PFSK-1 (cell line): ENCODE results near the gene TMTC3.

Experiments
- FOXP2 ChIP-seq: optimal IDR thresholded peaks from 2 replicates; pipeline ENCODE3; 2011; ENCODE audit warnings: borderline replicate concordance, control low read depth, inconsistent platforms; ENCODE audit not compliant: insufficient read depth; ENCODE audit errors: extremely low read length, extremely low read depth
- POLR2AphosphoS5 ChIP-seq: IDR thresholded peaks from 2 replicates; pipeline ENCODE4 v1.6.1; 2012; ENCODE audit warnings: low read depth, mild to moderate bottlenecking, control low read depth, low read length, moderate library complexity
- REST ChIP-seq, 2 experiments: IDR thresholded peaks; 2 replicates each; pipeline versions ENCODE4 v1.6.1 to v1.8.0; 2011 to 2012; ENCODE audit warnings: low read depth in 2 of 2, low read length in 2 of 2, control low read depth in 1 of 2, inconsistent platforms in 1 of 2, mild to moderate bottlenecking in 1 of 2, moderate library complexity in 1 of 2; ENCODE audit not compliant: insufficient read depth in 1 of 2
- SIN3A ChIP-seq: IDR thresholded peaks from 2 replicates; pipeline ENCODE4 v1.6.1; 2012; ENCODE audit warnings: mild to moderate bottlenecking, low read length, moderate library complexity, borderline replicate concordance; ENCODE audit not compliant: insufficient read depth
- TAF1 ChIP-seq: IDR thresholded peaks from 2 replicates; pipeline ENCODE4 v1.6.1; 2012; ENCODE audit warnings: low read length, control low read depth, borderline replicate concordance; ENCODE audit not compliant: insufficient read depth

TMTC3 gene

GRCh38 chr12:88113871-88114270 is 28.2 kb upstream of the TMTC3 start:
- no peak for TF ChIP-seq FOXP2
- TF ChIP-seq POLR2AphosphoS5: no peak

- TF ChIP-seq POLR2AphosphoS5 (no peak), FOXP2 (no peak), TAF1 (no peak), SIN3A (no peak), REST (IDR thresholded peaks at IDR 0.05; ENCODE audit: insufficient read depth in 1 of 2, low read depth in 2 of 2, low read length in 2 of 2) (no peak)
Measured at GRCh38 chr12:88122666-88123065, 19.4 kb upstream of the TMTC3 start.

GRCh38 chr12:88127099-88127498 is 15.0 kb upstream of the TMTC3 start:
- TF ChIP-seq POLR2AphosphoS5: no peak
- TF ChIP-seq FOXP2: no peak
- TF ChIP-seq REST (IDR thresholded peaks at IDR 0.05; ENCODE audit: insufficient read depth in 1 of 2, low read depth in 2 of 2, low read length in 2 of 2): no peak
- no peak for TF ChIP-seq SIN3A
- TF ChIP-seq TAF1: no peak

- TF ChIP-seq SIN3A: no peak
- TF ChIP-seq POLR2AphosphoS5: no peak
Measured at GRCh38 chr12:88127855-88128254, 14.3 kb upstream of the TMTC3 start.

GRCh38 chr12:88132392-88132791 is 9.7 kb upstream of the TMTC3 start:
- TF ChIP-seq POLR2AphosphoS5: no peak
- TF ChIP-seq REST (IDR thresholded peaks at IDR 0.05; ENCODE audit: insufficient read depth in 1 of 2, low read depth in 2 of 2, low read length in 2 of 2): no peak
- TF ChIP-seq TAF1: no peak
- no peak for TF ChIP-seq SIN3A
- no peak for TF ChIP-seq FOXP2

GRCh38 chr12:88141425-88141773 is 708 bp upstream of the TMTC3 start:
- TF ChIP-seq POLR2AphosphoS5 (no peak), FOXP2 (no peak), TAF1 (no peak), SIN3A (no peak), REST (IDR thresholded peaks at IDR 0.05; ENCODE audit: insufficient read depth in 1 of 2, low read depth in 2 of 2, low read length in 2 of 2) (no peak)
